Measurements from ENCODE around the gene GPR35.

Gene GPR35

GRCh38 chr2:240635121-240635997 lies 10.1 kb downstream of the GPR35 start:
- ATAC-seq = no peak
- no peak for TF ChIP-seq TCF4 (CRISPR knock-in tag; IDR thresholded peaks at IDR 0.05; ENCODE audit: borderline replicate concordance)
- no peak for TF ChIP-seq ZFP30 (CRISPR knock-in tag; IDR thresholded peaks at IDR 0.05)
- no peak for TF ChIP-seq TSHZ2 (CRISPR knock-in tag; IDR thresholded peaks at IDR 0.05)
- no peak for TF ChIP-seq GLIS3 (CRISPR knock-in tag; IDR thresholded peaks at IDR 0.05)
- TF ChIP-seq ZC3H10 (CRISPR knock-in tag; IDR thresholded peaks at IDR 0.05) = no peak
- no peak for TF ChIP-seq CSDC2 (CRISPR knock-in tag; IDR thresholded peaks at IDR 0.05)
- no peak for TF ChIP-seq TOX (CRISPR knock-in tag; IDR thresholded peaks at IDR 0.05; ENCODE audit: borderline replicate concordance)
- TF ChIP-seq ZNF70 (CRISPR knock-in tag; IDR thresholded peaks at IDR 0.05) = no peak
- no peak for TF ChIP-seq CREB5 (CRISPR knock-in tag; IDR thresholded peaks at IDR 0.05; ENCODE audit: low read depth)

- no peak for ATAC-seq
- TF ChIP-seq PPARA (CRISPR knock-in tag; IDR thresholded peaks at IDR 0.05; ENCODE audit: borderline replicate concordance) (no peak), GLIS3 (CRISPR knock-in tag; IDR thresholded peaks at IDR 0.05) (no peak), ZNF565 (CRISPR knock-in tag; conservative IDR thresholded peaks at IDR 0.05; ENCODE audit: low read depth) (no peak), ZNF8 (CRISPR knock-in tag; IDR thresholded peaks at IDR 0.05) (no peak), ZFP3 (CRISPR knock-in tag; IDR thresholded peaks at IDR 0.05) (no peak), ZFP30 (CRISPR knock-in tag; IDR thresholded peaks at IDR 0.05) (no peak), RARB (CRISPR knock-in tag; IDR thresholded peaks at IDR 0.05) (no peak), ZNF70 (CRISPR knock-in tag; IDR thresholded peaks at IDR 0.05) (no peak), TCF4 (CRISPR knock-in tag; IDR thresholded peaks at IDR 0.05; ENCODE audit: borderline replicate concordance) (no peak), CREB5 (CRISPR knock-in tag; IDR thresholded peaks at IDR 0.05; ENCODE audit: low read depth) (no peak), BACH2 (CRISPR knock-in tag; IDR thresholded peaks at IDR 0.05; ENCODE audit: borderline replicate concordance) (no peak), OSR1 (CRISPR knock-in tag; IDR thresholded peaks at IDR 0.05) (no peak), TSHZ2 (CRISPR knock-in tag; IDR thresholded peaks at IDR 0.05) (no peak)
Measured at GRCh38 chr2:240635998-240636547, 10.8 kb downstream of the GPR35 start.

GRCh38 chr2:240636563-240637115 lies 11.4 kb downstream of the GPR35 start:
- no peak for ATAC-seq
- TF ChIP-seq PATZ1 (CRISPR knock-in tag; IDR thresholded peaks at IDR 0.05; ENCODE audit: borderline replicate concordance) (no peak), ESRRG (CRISPR knock-in tag; IDR thresholded peaks at IDR 0.05) (no peak), TSHZ2 (CRISPR knock-in tag; IDR thresholded peaks at IDR 0.05) (no peak), TCF4 (CRISPR knock-in tag; IDR thresholded peaks at IDR 0.05; ENCODE audit: borderline replicate concordance) (no peak), CREB5 (CRISPR knock-in tag; IDR thresholded peaks at IDR 0.05; ENCODE audit: low read depth) (no peak), CSDC2 (CRISPR knock-in tag; IDR thresholded peaks at IDR 0.05) (no peak)
